Kidney (tissue), 14 donors: Measurements from ENCODE around the gene GPR37L1. TPM values are rescaled to one million over a fixed set of nuclear protein-coding genes. Genes with fewer than 3 reads are reported as not detected.

Experiments
- DNase-seq, 5 donors: peaks; one replicate each; pipeline ENCODE4 v3.0.0-alpha.2; 2013 to 2020
- FAIRE-seq: peaks from 2 replicates; lab custom pipeline; 2012; peaks lifted over from hg19 to GRCh38; lab: Jason Lieb, UNC
- H3K27ac ChIP-seq, 2 donors: one replicate each; pipeline ENCODE4 v1.7.0; 2013; ENCODE audit warnings: low read depth in 2 of 2, low read length in 2 of 2, inconsistent platforms in 1 of 2
- H3K27me3 ChIP-seq: one replicate; pipeline ENCODE4 v1.7.1; 2013; ENCODE audit warnings: low read length, inconsistent platforms; ENCODE audit not compliant: control insufficient read depth, insufficient read depth
- H3K36me3 ChIP-seq, 3 donors: one replicate each; pipeline versions ENCODE4 v1.7.0 to v1.7.1; 2013; ENCODE audit warnings: low read length in 3 of 3, control low read depth in 1 of 3, inconsistent platforms in 1 of 3; ENCODE audit not compliant: insufficient read depth in 3 of 3, control insufficient read depth in 2 of 3
- H3K4me1 ChIP-seq, 3 donors: one replicate each; pipeline versions ENCODE4 v1.7.0 to v1.7.1; 2013; ENCODE audit warnings: low read length in 3 of 3, inconsistent platforms in 1 of 3, low read depth in 1 of 3; ENCODE audit not compliant: control insufficient read depth in 2 of 3, insufficient read depth in 2 of 3
- H3K4me3 ChIP-seq, 3 donors: one replicate each; pipeline versions ENCODE4 v1.7.0 to v1.8.1; 2013; ENCODE audit warnings: low read length in 3 of 3, control low read depth in 1 of 3, inconsistent platforms in 1 of 3
- H3K9ac ChIP-seq, 3 donors: one replicate each; pipeline versions ENCODE4 v1.7.0 to v1.7.1; 2013; ENCODE audit warnings: low read length in 3 of 3, control low read depth in 1 of 3, inconsistent platforms in 1 of 3
- H3K9me3 ChIP-seq, 3 donors: one replicate each; pipeline versions ENCODE4 v1.7.0 to v1.7.1; 2013; ENCODE audit warnings: low read length in 3 of 3, control low read depth in 1 of 3, inconsistent platforms in 1 of 3; ENCODE audit not compliant: control insufficient read depth in 2 of 3, insufficient read depth in 1 of 3
- intact Hi-C: fragments of 100-400 bp; cut with DNase I; formaldehyde crosslinking; loops from one replicate; pipeline ENCODE4 v1.11.1; 2022
- polyA plus RNA-seq: library from polyadenylated mRNA; stranded (reverse); fragments of 350-450 nt; fragmentation: Illumina TruSeq; extraction: RNeasy Lipid Tissue Mini Kit (QIAGEN cat#74804); gene quantifications from one replicate; pipeline ENCODE4 v1.2.3, GENCODE V29; 2014; ENCODE audit warnings: low read depth, low replicate concordance; ENCODE audit not compliant: insufficient read depth
- total RNA-seq: library from RNA; stranded (reverse); fragmentation: NEBNext Ultra II Directional; extraction: Animal tissue kit (Norgen Biotek cat#: 25700); gene quantifications from one replicate; pipeline ENCODE4 v1.2.1, GENCODE V29; 2021
- TF ChIP-seq, protein P1 (sequence below): IDR thresholded peaks from 3 replicates; pipeline ENCODE4 v1.5.1; 2012; ENCODE audit warnings: mild to moderate bottlenecking, moderate library complexity, borderline replicate concordance; ENCODE audit not compliant: insufficient read depth; ENCODE audit errors: extremely low read depth
- donor health status: control.
- donor health status: control.
- donor health status: control.
- donor health status: control.
- donor health status: control.
- donor health status: DM: yes; HTN: yes; CAD: no.
- donor health status: Normal renal cell carcinoma (clear cell type).

GPR37L1 gene
- total and polyA plus RNA-seq, 2 donors from 2014 or later = 0.13 TPM; not detected in 1

- intact Hi-C loops = no loop called here
- H3K27ac ChIP-seq = no peak overlapping the region
- H3K36me3 ChIP-seq = no peaks in the 10 kb centered on the region
- no peak overlapping the region for H3K4me3 ChIP-seq
- H3K4me1 ChIP-seq = no peaks in the 10 kb centered on the region
- FAIRE-seq = no peak
- no peak for DNase-seq
- H3K9ac ChIP-seq = no peak overlapping the region
- no peaks in the 10 kb centered on the region for H3K9me3 ChIP-seq
- H3K27me3 ChIP-seq = no peaks in the 10 kb centered on the region
- TF ChIP-seq, protein P1, sequence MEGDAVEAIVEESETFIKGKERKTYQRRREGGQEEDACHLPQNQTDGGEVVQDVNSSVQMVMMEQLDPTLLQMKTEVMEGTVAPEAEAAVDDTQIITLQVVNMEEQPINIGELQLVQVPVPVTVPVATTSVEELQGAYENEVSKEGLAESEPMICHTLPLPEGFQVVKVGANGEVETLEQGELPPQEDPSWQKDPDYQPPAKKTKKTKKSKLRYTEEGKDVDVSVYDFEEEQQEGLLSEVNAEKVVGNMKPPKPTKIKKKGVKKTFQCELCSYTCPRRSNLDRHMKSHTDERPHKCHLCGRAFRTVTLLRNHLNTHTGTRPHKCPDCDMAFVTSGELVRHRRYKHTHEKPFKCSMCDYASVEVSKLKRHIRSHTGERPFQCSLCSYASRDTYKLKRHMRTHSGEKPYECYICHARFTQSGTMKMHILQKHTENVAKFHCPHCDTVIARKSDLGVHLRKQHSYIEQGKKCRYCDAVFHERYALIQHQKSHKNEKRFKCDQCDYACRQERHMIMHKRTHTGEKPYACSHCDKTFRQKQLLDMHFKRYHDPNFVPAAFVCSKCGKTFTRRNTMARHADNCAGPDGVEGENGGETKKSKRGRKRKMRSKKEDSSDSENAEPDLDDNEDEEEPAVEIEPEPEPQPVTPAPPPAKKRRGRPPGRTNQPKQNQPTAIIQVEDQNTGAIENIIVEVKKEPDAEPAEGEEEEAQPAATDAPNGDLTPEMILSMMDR = no peak
Observed at GRCh38 chr1:202093858-202094257, 28.9 kb upstream of the GPR37L1 start.

DNA sequence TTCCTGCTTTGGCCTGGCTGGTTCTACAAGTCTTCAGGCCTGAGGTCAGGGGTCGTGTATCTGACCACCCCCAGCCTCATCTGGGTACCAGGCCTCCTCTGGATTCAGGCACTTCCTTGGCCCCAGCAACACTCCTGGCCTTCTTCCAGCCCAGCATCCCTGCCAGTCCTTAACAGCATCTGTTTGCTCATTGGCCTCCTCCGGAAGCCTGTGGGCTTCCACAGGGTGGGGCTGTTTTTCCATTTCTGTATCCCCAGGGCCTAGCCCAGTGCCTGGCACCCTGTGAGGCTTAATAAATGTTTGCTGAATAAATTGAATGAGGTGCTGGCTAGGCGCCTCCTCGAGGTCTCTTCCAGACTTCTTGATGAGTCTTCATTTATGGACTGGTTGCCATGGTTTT lies 21.5 kb upstream of the GPR37L1 start:
- FAIRE-seq (no peak), DNase-seq (no peak)
- no peaks in the 10 kb centered on the region for H3K27me3 ChIP-seq
- H3K9me3 ChIP-seq = no peaks in the 10 kb centered on the region
- H3K9ac ChIP-seq = no peak overlapping the region
- H3K4me1 ChIP-seq = peaks cover 0 to 4% (median 0%) of the 10 kb centered on the region in 3 donors
- H3K36me3 ChIP-seq = no peaks in the 10 kb centered on the region
- H3K4me3 ChIP-seq = no peak overlapping the region
- no peak overlapping the region for H3K27ac ChIP-seq
- TF ChIP-seq, protein P1 = no peak
- intact Hi-C loops = no loop called here

DNA sequence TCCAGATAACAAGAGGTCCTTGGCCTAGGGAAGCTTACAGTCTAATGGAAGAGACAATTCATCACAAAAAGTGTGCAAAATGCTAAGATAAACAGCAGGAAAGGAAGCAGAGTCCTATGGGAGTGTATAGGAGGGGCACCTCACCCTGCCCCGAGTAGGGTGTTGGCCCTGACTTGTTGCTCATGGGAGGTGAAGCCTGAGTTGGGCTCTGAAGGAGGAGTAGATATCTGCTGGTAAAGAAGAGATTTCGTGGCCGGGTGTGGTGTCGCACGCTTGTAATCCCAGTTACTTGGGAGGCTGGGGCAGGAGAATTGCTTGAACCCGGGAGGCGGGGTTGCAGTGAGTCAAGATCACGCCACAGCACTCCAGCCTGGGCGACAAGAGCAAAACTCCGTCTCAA lies 18.6 kb upstream of the GPR37L1 start:
- peaks cover 0 to 23% (median 16%) of the 10 kb centered on the region in 3 donors for H3K4me1 ChIP-seq
- FAIRE-seq = no peak

More for the DNA sequence above, 18.6 kb upstream of the GPR37L1 start:
- Histone ChIP-seq H3K36me3 (no peaks in the 10 kb centered on the region), H3K4me3 (no peak overlapping the region), H3K9me3 (no peaks in the 10 kb centered on the region), H3K27ac (no peak overlapping the region), H3K9ac (no peak overlapping the region), H3K27me3 (no peaks in the 10 kb centered on the region)
- TF ChIP-seq, protein P1 = no peak
- no peak for DNase-seq
- intact Hi-C loops = no loop called here
